ENCODE measurements around the gene MEF2B. TPM values are rescaled to one million over a fixed set of nuclear protein-coding genes. Genes with fewer than 3 reads are reported as not detected.

The MEF2B gene
- total RNA-seq, 1 experiment from 2014 or later, result 1.3 TPM

GRCh38 chr19:19193926-19194325 is 23.9 kb upstream of the MEF2B start:
- no peak for DNase-seq
- H3K4me2 ChIP-seq (ENCODE audit: insufficient read depth, insufficient read length, low read length), result peak overlapping the region; percentile 79
- no peak overlapping the region for H2AFZ ChIP-seq (ENCODE audit: low read length)
- no peak overlapping the region for H2BK15ac ChIP-seq (ENCODE audit: low read depth, low read length)
- H4K91ac ChIP-seq (ENCODE audit: insufficient read length, low read depth, low read length), result no peak overlapping the region
- H3K27me3 ChIP-seq (ENCODE audit: insufficient read depth, low read length), result no peaks in the 10 kb centered on the region
- no peaks in the 10 kb centered on the region for H3K4me1 ChIP-seq (ENCODE audit: insufficient read depth, low read length)
- peaks cover 0 to 16% of the 10 kb centered on the region in 2 experiments; a peak in 2 of 4 replicates for H3K4me1 Mint-ChIP-seq
- H3K9me3 Mint-ChIP-seq, result no peaks in the 10 kb centered on the region
- no CpG with 5 or more reads among the region's 5 CpGs for WGBS (ENCODE audit: extremely low coverage, insufficient read length, low lambda C conversion rate)
- H3K79me2 ChIP-seq (ENCODE audit: insufficient read depth, low read length), result no peaks in the 10 kb centered on the region; the same call in 1 of the 2 replicates
- H3K56ac ChIP-seq (ENCODE audit: insufficient read length, low read depth, low read length), result no peak overlapping the region
- H3K4me3 Mint-ChIP-seq, result peak overlapping the region; percentile 96 to 97
- H3K27ac Mint-ChIP-seq, result no peak overlapping the region; a peak in 1 of 7 replicates
- no peaks in the 10 kb centered on the region for H3K9me3 ChIP-seq (ENCODE audit: control insufficient read depth, low read depth, low read length)
- peaks cover 3% of the 10 kb centered on the region for H3K23me2 ChIP-seq (ENCODE audit: insufficient read length, low read depth, low read length, poor library complexity, severe bottlenecking)
- no peak overlapping the region for H3K23ac ChIP-seq (ENCODE audit: insufficient read length, low read depth, low read length)
- H2AK5ac ChIP-seq (ENCODE audit: insufficient read length, low read length), result no peak overlapping the region
- H2BK5ac ChIP-seq (ENCODE audit: insufficient read length, low read length), result no peak overlapping the region
- no peak overlapping the region for H3T11ph ChIP-seq (ENCODE audit: low read length)
- TF ChIP-seq CTCF (conservative IDR thresholded peaks at IDR 0.05), result no peak
- no peak overlapping the region for H4K8ac ChIP-seq (replicated peaks; ENCODE audit: insufficient read length, low read depth, low read length)
- no peak overlapping the region for H3K27ac ChIP-seq (ENCODE audit: insufficient read length, low read depth, low read length)
- H2BK20ac ChIP-seq (ENCODE audit: low read depth, low read length, poor library complexity, severe bottlenecking), result no peak overlapping the region
- H3K4ac ChIP-seq (ENCODE audit: low read depth, low read length), result no peak overlapping the region
- H3K27me3 Mint-ChIP-seq (ENCODE audit: low read depth), result no peaks in the 10 kb centered on the region
- H3K36me3 Mint-ChIP-seq (ENCODE audit: insufficient read depth in 1 of 3, low read depth in 3 of 3), result peaks cover 9 to 35% (median 25%) of the 10 kb centered on the region in 3 experiments; a peak in 6 of 7 replicates
- H2BK120ac ChIP-seq (ENCODE audit: low read depth, low read length, poor library complexity, severe bottlenecking), result no peak overlapping the region
- no peak overlapping the region for H2BK12ac ChIP-seq (ENCODE audit: insufficient read length, low read depth, low read length)
- no peak overlapping the region for H3K14ac ChIP-seq (ENCODE audit: insufficient read depth, low read length)
- no peak overlapping the region for H4K5ac ChIP-seq (ENCODE audit: insufficient read length, low read depth, low read length)
- peaks cover 4% of the 10 kb centered on the region for H3K79me1 ChIP-seq (ENCODE audit: insufficient read depth, low read depth, low read length, poor library complexity, severe bottlenecking)
- no peak overlapping the region for H3K18ac ChIP-seq (ENCODE audit: insufficient read length, low read depth, low read length)
- no peaks in the 10 kb centered on the region for H4K20me1 ChIP-seq (ENCODE audit: control insufficient read depth, insufficient read depth, insufficient read length)
- no peak overlapping the region for H3K9ac ChIP-seq (ENCODE audit: extremely low read depth, insufficient read length, low read length)

Data from H9 (cell line).